Measurements from ENCODE around the gene NLGN1.

GRCh38 chr3:174132006-174132405 lies 734.5 kb downstream of the NLGN1 start:
- no peak for TF ChIP-seq CTCF (IDR thresholded peaks at IDR 0.05)
- no peak for TF ChIP-seq EZH2 (IDR thresholded peaks at IDR 0.05)
- no peak for TF ChIP-seq EZH2phosphoT487 (IDR thresholded peaks at IDR 0.05)
